Hepatocyte (in vitro differentiated cells): ENCODE results near the gene ARAP1.

ENCODE experiments used
- EZH2 ChIP-seq: fragments of 200-600 bp; sonication (generic); IDR thresholded peaks from 2 replicates; pipeline ENCODE4 v1.6.1; 2016; ENCODE audit warnings: antibody characterized with exemption, mild to moderate bottlenecking, borderline replicate concordance
- EZH2phosphoT487 ChIP-seq: fragments of 200-600 bp; sonication (generic); IDR thresholded peaks from one replicate; pipeline ENCODE4 v1.6.1; 2018; ENCODE audit warnings: antibody characterized with exemption, mild to moderate bottlenecking, low read depth, moderate library complexity; ENCODE audit not compliant: unreplicated experiment, severe bottlenecking
- TF ChIP-seq, protein P1 (sequence below): fragments of 200-600 bp; sonication (generic); IDR thresholded peaks from 2 replicates; pipeline ENCODE4 v1.5.1; 2016; ENCODE audit warnings: antibody characterized with exemption, mild to moderate bottlenecking; ENCODE audit not compliant: poor library complexity

DNA sequence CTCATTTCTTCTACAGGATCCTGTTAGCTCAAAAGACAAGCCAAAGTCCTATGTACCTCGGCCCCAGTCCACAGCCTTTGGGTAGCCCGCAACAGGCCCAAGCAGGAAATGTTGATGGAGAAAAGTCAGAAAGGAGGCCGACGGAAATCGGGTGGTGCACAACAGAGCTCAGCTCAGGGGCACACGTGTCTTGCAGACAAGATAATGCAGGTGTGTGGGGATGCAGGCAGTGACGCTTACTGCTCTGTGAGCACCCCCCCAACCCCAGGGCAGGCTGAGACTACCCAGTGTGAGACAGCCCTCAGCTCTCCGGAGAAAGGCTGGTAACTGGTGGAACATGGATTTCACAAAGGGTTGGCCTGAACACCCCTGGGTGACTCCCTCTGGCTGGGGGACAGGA lies 73.7 kb downstream of the ARAP1 start:
- TF ChIP-seq, protein P1, sequence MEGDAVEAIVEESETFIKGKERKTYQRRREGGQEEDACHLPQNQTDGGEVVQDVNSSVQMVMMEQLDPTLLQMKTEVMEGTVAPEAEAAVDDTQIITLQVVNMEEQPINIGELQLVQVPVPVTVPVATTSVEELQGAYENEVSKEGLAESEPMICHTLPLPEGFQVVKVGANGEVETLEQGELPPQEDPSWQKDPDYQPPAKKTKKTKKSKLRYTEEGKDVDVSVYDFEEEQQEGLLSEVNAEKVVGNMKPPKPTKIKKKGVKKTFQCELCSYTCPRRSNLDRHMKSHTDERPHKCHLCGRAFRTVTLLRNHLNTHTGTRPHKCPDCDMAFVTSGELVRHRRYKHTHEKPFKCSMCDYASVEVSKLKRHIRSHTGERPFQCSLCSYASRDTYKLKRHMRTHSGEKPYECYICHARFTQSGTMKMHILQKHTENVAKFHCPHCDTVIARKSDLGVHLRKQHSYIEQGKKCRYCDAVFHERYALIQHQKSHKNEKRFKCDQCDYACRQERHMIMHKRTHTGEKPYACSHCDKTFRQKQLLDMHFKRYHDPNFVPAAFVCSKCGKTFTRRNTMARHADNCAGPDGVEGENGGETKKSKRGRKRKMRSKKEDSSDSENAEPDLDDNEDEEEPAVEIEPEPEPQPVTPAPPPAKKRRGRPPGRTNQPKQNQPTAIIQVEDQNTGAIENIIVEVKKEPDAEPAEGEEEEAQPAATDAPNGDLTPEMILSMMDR: no peak
- TF ChIP-seq EZH2 (no peak), EZH2phosphoT487 (no peak)
